Sigmoid colon (tissue), 7 donors: Measurements from ENCODE around the gene OR2T5. TPM values are rescaled to one million over a fixed set of nuclear protein-coding genes. Genes with fewer than 3 reads are reported as not detected.
"Not testable (repeated sequence)": the region's sequence is repeated elsewhere in the genome, so short reads cannot be mapped to it uniquely, and the experiment has no call there.

ENCODE experiments used
- DNase-seq: peaks from one replicate; pipeline ENCODE4 v3.0.0-alpha.2; 2019
- H3K27ac ChIP-seq, 4 donors: fragments of 200-600 bp; sonication (generic); one replicate each; pipeline ENCODE4 v1.5.1; 2016 to 2019; ENCODE audit warnings: mild to moderate bottlenecking in 1 of 4
- H3K27me3 ChIP-seq, 3 donors: fragments of 200-600 bp; sonication (generic); one replicate each; pipeline ENCODE4 v1.5.1; 2019; ENCODE audit warnings: mild to moderate bottlenecking in 1 of 3
- H3K36me3 ChIP-seq, 4 donors: fragments of 200-600 bp; sonication (generic); one replicate each; pipeline ENCODE4 v1.5.1; 2016 to 2019
- H3K4me1 ChIP-seq, 4 donors: fragments of 200-600 bp; sonication (generic); one replicate each; pipeline ENCODE4 v1.5.1; 2017 to 2019
- H3K4me3 ChIP-seq, 4 donors: fragments of 200-600 bp; sonication (generic); one replicate each; pipeline ENCODE4 v1.5.1; 2017 to 2019; ENCODE audit warnings: mild to moderate bottlenecking in 2 of 4, moderate library complexity in 1 of 4
- H3K9me3 ChIP-seq, 4 donors: fragments of 200-600 bp in 3 of 4; sonication (generic) in 3 of 4; one replicate each; pipeline versions ENCODE4 v1.5.1 to v1.6.1; 2013 to 2019
- WGBS, 2 donors: extraction: QIAGEN DNeasy Blood & Tissue Kit; methylation state at CpG; one replicate each; pipeline ENCODE4 v1.1.7; 2013; 5-methylcytosine and 5-hydroxymethylcytosine counted together
- intact Hi-C: fragments of 100-400 bp; cut with DNase I; formaldehyde crosslinking; loops from one replicate; pipeline ENCODE4 v1.15.1; 2023
- polyA plus RNA-seq, 3 donors: library from polyadenylated mRNA; stranded (reverse); fragments of 200-250 nt; gene quantifications; one replicate each; pipeline ENCODE4 v1.2.3, GENCODE V29; 2013
- total RNA-seq, 4 donors: library from RNA; depleted of rRNA; stranded (reverse); fragments of >200 nt; gene quantifications; one replicate each; pipeline ENCODE4 v1.1.0, GENCODE V29; 2016
- donor health status: healthy with polysubstance abuse.
- donor health status: Bipolar disorder and iron deficiency.
- donor health status: healthy.

The OR2T5 gene
- total RNA-seq (not detected), polyA plus RNA-seq (not detected)

GRCh38 chr1:248488289-248488688 is at the start of gene OR2T5:
Gene OR2T5, plus strand, starts transcription at chr1:248488589. Its CDS starts 0 bp downstream, at chr1:248488589.
- H3K27me3 ChIP-seq, intact Hi-C loops, H3K4me3 ChIP-seq, H3K27ac ChIP-seq, DNase-seq, H3K9me3 ChIP-seq, H3K4me1 ChIP-seq, H3K36me3 ChIP-seq: not testable (repeated sequence)
- 85 to 86% methylated on average over 5 of the region's 6 CpGs for WGBS, 2 donors

- 35 to 64% methylated on average over 1 of the region's 1 CpG for WGBS, 2 donors
- H3K9me3 ChIP-seq, H3K36me3 ChIP-seq, intact Hi-C loops, DNase-seq, H3K4me3 ChIP-seq, H3K27me3 ChIP-seq, H3K4me1 ChIP-seq, H3K27ac ChIP-seq: not testable (repeated sequence)
These were observed 49.7 kb upstream of the OR2T5 start for GRCh38 chr1:248438668-248439067.

GRCh38 chr1:248439283-248439682 is 49.1 kb upstream of the OR2T5 start:
- not testable (repeated sequence) for H3K27me3 ChIP-seq

GRCh38 chr1:248442500-248443277 is 45.7 kb upstream of the OR2T5 start:
- DNase-seq, H3K4me1 ChIP-seq, H3K27me3 ChIP-seq, H3K27ac ChIP-seq, intact Hi-C loops, H3K4me3 ChIP-seq, H3K36me3 ChIP-seq, H3K9me3 ChIP-seq: not testable (repeated sequence)
- 73 to 81% methylated on average over 1 of the region's 2 CpGs for WGBS, 2 donors

More at GRCh38 chr1:248439283-248439682, 49.1 kb upstream of the OR2T5 start:
- H3K4me3 ChIP-seq, H3K9me3 ChIP-seq, H3K4me1 ChIP-seq, intact Hi-C loops, H3K36me3 ChIP-seq, DNase-seq, H3K27ac ChIP-seq: not testable (repeated sequence)
- WGBS, 2 donors, result 57 to 73% methylated on average over 5 of the region's 5 CpGs

- intact Hi-C loops, result not testable (repeated sequence)
- WGBS, 2 donors, result 80 to 84% methylated on average over 4 of the region's 4 CpGs
These were observed 43.8 kb upstream of the OR2T5 start for GRCh38 chr1:248444603-248445002.

GRCh38 chr1:248445399-248445798 is 43.0 kb upstream of the OR2T5 start, which contains the start of gene OR2T2:
Gene OR2T2, plus strand, starts transcription at chr1:248445637. Its CDS starts 7,161 bp downstream, at chr1:248452798.
- WGBS, 2 donors, result no CpG with 5 or more reads among the region's 2 CpGs

More at GRCh38 chr1:248444603-248445002, 43.8 kb upstream of the OR2T5 start:
- not testable (repeated sequence) for H3K27me3 ChIP-seq, H3K36me3 ChIP-seq, DNase-seq, H3K27ac ChIP-seq, H3K4me3 ChIP-seq, H3K4me1 ChIP-seq, H3K9me3 ChIP-seq

GRCh38 chr1:248448409-248449074 is 39.8 kb upstream of the OR2T5 start:
- DNase-seq, intact Hi-C loops, H3K36me3 ChIP-seq, H3K9me3 ChIP-seq, H3K27me3 ChIP-seq, H3K27ac ChIP-seq, H3K4me3 ChIP-seq, H3K4me1 ChIP-seq: not testable (repeated sequence)
- WGBS, 2 donors, result no CpG with 5 or more reads among the region's 4 CpGs

More at GRCh38 chr1:248445399-248445798, 43.0 kb upstream of the OR2T5 start, which contains the start of gene OR2T2:
- H3K4me1 ChIP-seq, DNase-seq, H3K4me3 ChIP-seq, H3K27me3 ChIP-seq, H3K36me3 ChIP-seq, intact Hi-C loops, H3K27ac ChIP-seq, H3K9me3 ChIP-seq: not testable (repeated sequence)

- H3K9me3 ChIP-seq, DNase-seq, H3K4me3 ChIP-seq, H3K27me3 ChIP-seq, intact Hi-C loops, H3K4me1 ChIP-seq, H3K36me3 ChIP-seq, H3K27ac ChIP-seq: not testable (repeated sequence)
- WGBS, 2 donors, result 84 to 87% methylated on average over 5 of the region's 6 CpGs
These were observed 38.4 kb upstream of the OR2T5 start for GRCh38 chr1:248449821-248450465.

GRCh38 chr1:248450466-248451145 is 37.8 kb upstream of the OR2T5 start:
- DNase-seq, H3K4me3 ChIP-seq, H3K27me3 ChIP-seq, H3K9me3 ChIP-seq, H3K36me3 ChIP-seq, H3K4me1 ChIP-seq, intact Hi-C loops, H3K27ac ChIP-seq: not testable (repeated sequence)
- 60 to 62% methylated on average over 2 of the region's 5 CpGs for WGBS, 2 donors

- 87 to 95% methylated on average over 7 of the region's 7 CpGs for WGBS, 2 donors
- intact Hi-C loops, H3K27ac ChIP-seq, H3K27me3 ChIP-seq, DNase-seq, H3K4me1 ChIP-seq, H3K36me3 ChIP-seq, H3K4me3 ChIP-seq, H3K9me3 ChIP-seq: not testable (repeated sequence)
These were observed 34.8 kb upstream of the OR2T5 start for GRCh38 chr1:248453619-248454018.

GRCh38 chr1:248455045-248455444 is 33.3 kb upstream of the OR2T5 start:
- WGBS, 2 donors, result 64 to 72% methylated on average over 1 to 2 of the region's 4 CpGs
- H3K9me3 ChIP-seq, H3K27me3 ChIP-seq, DNase-seq, H3K27ac ChIP-seq, H3K36me3 ChIP-seq, H3K4me1 ChIP-seq, H3K4me3 ChIP-seq, intact Hi-C loops: not testable (repeated sequence)

GRCh38 chr1:248456635-248457034 is 31.8 kb upstream of the OR2T5 start:
- H3K4me3 ChIP-seq, H3K36me3 ChIP-seq, intact Hi-C loops, H3K27me3 ChIP-seq, H3K4me1 ChIP-seq, DNase-seq, H3K9me3 ChIP-seq, H3K27ac ChIP-seq: not testable (repeated sequence)
- no CpG with 5 or more reads among the region's 2 CpGs for WGBS, 2 donors
